CD14-positive monocyte (primary cell): ENCODE results near the gene C20orf204. TPM values are rescaled to one million over a fixed set of nuclear protein-coding genes. Genes with fewer than 3 reads are reported as not detected.

Experiments used
- DNase-seq, 3 donors: peaks; one replicate each; pipeline ENCODE4 v3.0.0-alpha.2; 2011 to 2022
- H2AFZ ChIP-seq: 2 replicates; pipeline ENCODE4 v1.6.0; 2012; ENCODE audit warnings: mild to moderate bottlenecking, low read depth, low read length, inconsistent platforms; ENCODE audit not compliant: insufficient read depth, poor library complexity, severe bottlenecking
- H3K27ac ChIP-seq, 2 donors: 1 replicate in 1 of 2; 2 replicates in 1 of 2; pipeline ENCODE4 v1.5.1; 2012 to 2013; ENCODE audit warnings: low read length in 2 of 2, control low read depth in 1 of 2, inconsistent platforms in 1 of 2, low read depth in 1 of 2, mild to moderate bottlenecking in 1 of 2
- H3K27me3 ChIP-seq, 2 donors: one replicate each; pipeline versions ENCODE4 v1.6.0 to v1.6.1; 2011 to 2013; ENCODE audit warnings: low read length in 2 of 2; ENCODE audit not compliant: control insufficient read depth in 2 of 2, insufficient read depth in 2 of 2
- H3K36me3 ChIP-seq, 2 donors: replicated peaks in 1 of 2; 1 replicate in 1 of 2; 2 replicates in 1 of 2; pipeline versions ENCODE4 v1.5.1 to v1.6.1; 2012 to 2013; ENCODE audit warnings: low read length in 2 of 2, control low read depth in 1 of 2, inconsistent platforms in 1 of 2, mild to moderate bottlenecking in 1 of 2; ENCODE audit not compliant: insufficient read depth in 2 of 2, control insufficient read depth in 1 of 2
- H3K4me1 ChIP-seq, 2 donors: 1 replicate in 1 of 2; 2 replicates in 1 of 2; pipeline versions ENCODE4 v1.5.1 to v1.6.1; 2012 to 2013; ENCODE audit warnings: low read length in 2 of 2, control low read depth in 1 of 2, inconsistent platforms in 1 of 2, mild to moderate bottlenecking in 1 of 2, moderate library complexity in 1 of 2; ENCODE audit not compliant: insufficient read depth in 2 of 2, control insufficient read depth in 1 of 2
- H3K4me2 ChIP-seq: replicated peaks from 2 replicates; pipeline ENCODE3; 2012; ENCODE audit warnings: low read length, moderate library complexity, mild to moderate bottlenecking; ENCODE audit not compliant: poor library complexity, severe bottlenecking; ENCODE audit errors: extremely low read depth
- H3K4me3 ChIP-seq, 3 experiments: fragments of 200-600 bp in 1 of 3; sonication (generic) in 1 of 3; replicated peaks in 1 of 3; 1 replicate in 2 of 3; 2 replicates in 1 of 3; pipeline ENCODE4 v1.5.1; 2011 to 2013; ENCODE audit warnings: low read length in 3 of 3, mild to moderate bottlenecking in 3 of 3, control low read depth in 2 of 3, low read depth in 2 of 3, inconsistent platforms in 1 of 3, moderate library complexity in 1 of 3
- H3K79me2 ChIP-seq: 2 replicates; pipeline ENCODE4 v1.6.0; 2012; ENCODE audit warnings: mild to moderate bottlenecking, control low read depth, inconsistent platforms, low read length, moderate library complexity; ENCODE audit not compliant: insufficient read depth
- H3K9ac ChIP-seq: 2 replicates; pipeline ENCODE4 v1.6.0; 2017; ENCODE audit warnings: low read length, mild to moderate bottlenecking; ENCODE audit not compliant: insufficient read depth, poor library complexity, severe bottlenecking
- H3K9me3 ChIP-seq, 2 donors: replicated peaks in 1 of 2; 1 replicate in 1 of 2; 2 replicates in 1 of 2; pipeline versions ENCODE4 v1.5.1 to v1.6.1; 2012 to 2013; ENCODE audit warnings: low read length in 2 of 2, control low read depth in 1 of 2; ENCODE audit not compliant: control insufficient read depth in 1 of 2, insufficient read depth in 1 of 2
- H4K20me1 ChIP-seq: 2 replicates; pipeline ENCODE4 v1.6.0; 2012; ENCODE audit warnings: mild to moderate bottlenecking, low read length, control low read depth, moderate library complexity; ENCODE audit not compliant: insufficient read depth
- H3K27ac Mint-ChIP-seq, 7 donors: one replicate each; pipeline ENCODE4 v1.8.0; 2020; ENCODE audit warnings: mild to moderate bottlenecking in 7 of 7, mixed read lengths in 7 of 7, moderate library complexity in 6 of 7, inconsistent platforms in 2 of 7
- H3K27me3 Mint-ChIP-seq, 3 donors: one replicate each; pipeline ENCODE4 v1.8.0; 2021 to 2022; ENCODE audit warnings: low read depth in 3 of 3, mild to moderate bottlenecking in 3 of 3, mixed read lengths in 3 of 3, moderate library complexity in 3 of 3, inconsistent platforms in 1 of 3
- H3K36me3 Mint-ChIP-seq, 2 donors: one replicate each; pipeline ENCODE4 v1.8.0; 2020; ENCODE audit warnings: mixed read lengths in 2 of 2, inconsistent platforms in 1 of 2, mild to moderate bottlenecking in 1 of 2
- H3K4me1 Mint-ChIP-seq: one replicate; pipeline ENCODE4 v1.8.0; 2020; ENCODE audit warnings: mild to moderate bottlenecking, mixed read lengths
- H3K4me3 Mint-ChIP-seq, 2 donors: one replicate each; pipeline ENCODE4 v1.8.0; 2020; ENCODE audit warnings: mild to moderate bottlenecking in 2 of 2, mixed read lengths in 2 of 2, moderate library complexity in 1 of 2
- H3K9me3 Mint-ChIP-seq, 7 donors: one replicate each; pipeline ENCODE4 v1.8.0; 2020 to 2022; ENCODE audit warnings: mixed read lengths in 7 of 7, mild to moderate bottlenecking in 6 of 7, moderate library complexity in 6 of 7, inconsistent platforms in 2 of 7
- CTCF ChIP-seq: fragments of 200-600 bp; IDR thresholded peaks from one replicate; pipeline ENCODE4 v1.8.0; 2022; ENCODE audit warnings: antibody characterized with exemption, mild to moderate bottlenecking
- WGBS: methylation state at CpG from one replicate; pipeline ENCODE4 v1.1.5; 2013; ENCODE audit warnings: missing lambda C conversion rate; ENCODE audit not compliant: insufficient coverage; 5-methylcytosine and 5-hydroxymethylcytosine counted together
- intact Hi-C, 2 donors: fragments of 100-400 bp; cut with micrococcal nuclease; formaldehyde crosslinking; loops; one replicate each; pipeline versions ENCODE4 v1.15.0 to v1.15.1; 2023
- polyA plus RNA-seq, 3 donors: library from polyadenylated mRNA; depleted of rRNA in 1 of 3; unstranded in 2 of 3; stranded (reverse) in 1 of 3; fragments of 300-500 nt in 2 of 3; fragments of >200 nt in 1 of 3; fragmentation: Illumina TruSeq in 2 of 3; gene quantifications; 1 replicate in 2 of 3; 2 replicates in 1 of 3; pipeline ENCODE4 v1.2.3, GENCODE V29; 2012 to 2021

The C20orf204 gene
- polyA plus RNA-seq, 3 donors, result 0.20 TPM; not detected in 2

- intact Hi-C loops, result no loop called here
- Histone ChIP-seq H3K4me2 (no peak overlapping the region), H3K27me3 (no peaks in the 10 kb centered on the region), H3K36me3 (peaks cover 77 to 98% of the 10 kb centered on the region in 2 donors), H3K79me2 (no peaks in the 10 kb centered on the region), H3K4me1 (no peaks in the 10 kb centered on the region), H3K4me3 (no peak overlapping the region), H3K9me3 (no peaks in the 10 kb centered on the region), H4K20me1 (peaks cover 27% of the 10 kb centered on the region), H3K9ac (no peak overlapping the region), H2AFZ (no peak overlapping the region), H3K27ac (no peak overlapping the region)
- WGBS, result 96% methylated on average over 7 of the region's 11 CpGs
- Mint-ChIP-seq H3K4me1 (no peaks in the 10 kb centered on the region), H3K27ac (peak overlapping the region in 3 of 7 donors; percentile 5 to 30 (median 15)), H3K9me3 (no peaks in the 10 kb centered on the region), H3K36me3 (peaks cover 77 to 98% of the 10 kb centered on the region in 2 donors), H3K4me3 (no peak overlapping the region), H3K27me3 (no peaks in the 10 kb centered on the region)
- no peak for TF ChIP-seq CTCF
- DNase-seq, result no peak
These were observed 34.4 kb upstream of the C20orf204 start for GRCh38 chr20:64001607-64002011.

GRCh38 chr20:64003960-64004725, 31.8 kb upstream of the C20orf204 start:
- Mint-ChIP-seq H3K4me1 (no peaks in the 10 kb centered on the region), H3K27ac (no peak overlapping the region), H3K4me3 (no peak overlapping the region), H3K27me3 (peaks cover 0 to 4% (median 0%) of the 10 kb centered on the region in 3 donors), H3K9me3 (peaks cover 7 to 15% (median 10%) of the 10 kb centered on the region in 7 donors), H3K36me3 (peaks cover 72 to 96% of the 10 kb centered on the region in 2 donors)
- Histone ChIP-seq H3K9me3 (peaks cover 0 to 7% of the 10 kb centered on the region in 2 donors), H3K79me2 (no peaks in the 10 kb centered on the region), H4K20me1 (peaks cover 35% of the 10 kb centered on the region), H2AFZ (no peak overlapping the region), H3K4me2 (no peak overlapping the region), H3K36me3 (peaks cover 75 to 98% of the 10 kb centered on the region in 2 donors), H3K9ac (no peak overlapping the region), H3K27me3 (no peaks in the 10 kb centered on the region), H3K4me3 (no peak overlapping the region), H3K27ac (no peak overlapping the region), H3K4me1 (no peaks in the 10 kb centered on the region)
- intact Hi-C loops, result no loop called here
- no peak for DNase-seq
- 100% methylated on average over 7 of the region's 7 CpGs for WGBS
- TF ChIP-seq CTCF, result no peak
